Measurements from ENCODE around the gene SUPT20HL1.

SUPT20HL1 gene

GRCh38 chrX:24396236-24396930, 35.9 kb downstream of the SUPT20HL1 start:
- DNase-seq (ENCODE audit: low read depth in 1 of 2, low spot score in 1 of 2): no peak

GRCh38 chrX:24396931-24397279, 36.5 kb downstream of the SUPT20HL1 start:
- DNase-seq (ENCODE audit: low read depth in 1 of 2, low spot score in 1 of 2): no peak

GRCh38 chrX:24398766-24399165, 38.3 kb downstream of the SUPT20HL1 start:
- DNase-seq (ENCODE audit: low read depth in 1 of 2, low spot score in 1 of 2): no peak

GRCh38 chrX:24399550-24399949, 39.1 kb downstream of the SUPT20HL1 start:
- no peak for DNase-seq (ENCODE audit: low read depth in 1 of 2, low spot score in 1 of 2)

- DNase-seq (ENCODE audit: low read depth in 1 of 2, low spot score in 1 of 2): no peak
These were observed 45.5 kb downstream of the SUPT20HL1 start for GRCh38 chrX:24405959-24406358.
